ENCODE measurements around the gene ALAS2. TPM values are rescaled to one million over a fixed set of nuclear protein-coding genes. Genes with fewer than 3 reads are reported as not detected.
"Not testable (repeated sequence)": the region's sequence is repeated elsewhere in the genome, so short reads cannot be mapped to it uniquely, and the experiment has no call there.

The ALAS2 gene
- total RNA-seq, 1 experiment from 2014 or later, result not detected

DNA sequence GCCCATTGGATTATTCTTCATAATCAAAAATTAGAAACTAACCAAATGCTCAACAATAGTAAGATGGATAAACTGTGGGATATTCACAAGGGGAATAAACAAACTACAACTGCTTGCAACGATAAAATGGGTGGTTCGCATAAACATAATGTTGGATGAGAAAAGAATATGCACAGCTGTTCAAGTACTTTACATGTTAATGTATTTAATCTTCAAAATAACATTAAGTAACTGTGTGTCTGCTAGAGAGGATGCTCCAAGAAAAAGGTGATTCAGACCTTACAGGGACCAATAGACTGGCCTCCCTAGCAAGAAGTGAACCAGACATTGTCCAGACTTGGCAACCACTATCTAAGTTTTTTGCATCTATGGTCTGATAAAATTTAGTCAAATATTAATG lies 39.1 kb downstream of the ALAS2 start:
- Histone ChIP-seq H3K9me3 (ENCODE audit: control insufficient read depth, low read depth, low read length) (peaks cover 32% of the 10 kb centered on the region), H3K18ac (ENCODE audit: insufficient read length, low read depth, low read length) (no peak overlapping the region), H3K23ac (ENCODE audit: insufficient read length, low read depth, low read length) (no peak overlapping the region), H3K4me1 (ENCODE audit: insufficient read depth, low read length) (no peaks in the 10 kb centered on the region), H3T11ph (ENCODE audit: low read length) (no peak overlapping the region), H4K8ac (replicated peaks; ENCODE audit: insufficient read length, low read depth, low read length) (no peak overlapping the region), H3K27me3 (ENCODE audit: insufficient read depth, low read length) (no peaks in the 10 kb centered on the region), H4K91ac (ENCODE audit: insufficient read length, low read depth, low read length) (no peak overlapping the region), H3K79me2 (ENCODE audit: insufficient read depth, low read length) (no peaks in the 10 kb centered on the region), H3K79me1 (ENCODE audit: insufficient read depth, low read depth, low read length, poor library complexity, severe bottlenecking) (no peaks in the 10 kb centered on the region), H3K4ac (ENCODE audit: low read depth, low read length) (no peak overlapping the region), H2BK120ac (ENCODE audit: low read depth, low read length, poor library complexity, severe bottlenecking) (no peak overlapping the region), H3K14ac (ENCODE audit: insufficient read depth, low read length) (no peak overlapping the region), H2BK5ac (ENCODE audit: insufficient read length, low read length) (no peak overlapping the region), H4K20me1 (ENCODE audit: control insufficient read depth, insufficient read depth, insufficient read length) (no peaks in the 10 kb centered on the region), H3K27ac (ENCODE audit: insufficient read length, low read depth, low read length) (no peak overlapping the region), H3K9ac (ENCODE audit: extremely low read depth, insufficient read length, low read length) (no peak overlapping the region), H2BK12ac (ENCODE audit: insufficient read length, low read depth, low read length) (no peak overlapping the region), H3K4me2 (ENCODE audit: insufficient read depth, insufficient read length, low read length) (no peak overlapping the region), H2AK5ac (ENCODE audit: insufficient read length, low read length) (no peak overlapping the region), H2AFZ (ENCODE audit: low read length) (no peak overlapping the region), H3K23me2 (ENCODE audit: insufficient read length, low read depth, low read length, poor library complexity, severe bottlenecking) (no peaks in the 10 kb centered on the region), H3K56ac (ENCODE audit: insufficient read length, low read depth, low read length) (no peak overlapping the region), H4K5ac (ENCODE audit: insufficient read length, low read depth, low read length) (no peak overlapping the region), H2BK20ac (ENCODE audit: low read depth, low read length, poor library complexity, severe bottlenecking) (no peak overlapping the region), H2BK15ac (ENCODE audit: low read depth, low read length) (no peak overlapping the region)
- no peaks in the 10 kb centered on the region for H3K4me1 Mint-ChIP-seq
- H3K36me3 Mint-ChIP-seq (ENCODE audit: insufficient read depth in 1 of 3, low read depth in 3 of 3), result 0 out of 7 replicates have a peak, but pooled peaks cover 0 to 2% (median 0%) of the 10 kb centered on the region in 3 experiments
- TF ChIP-seq, protein P1, sequence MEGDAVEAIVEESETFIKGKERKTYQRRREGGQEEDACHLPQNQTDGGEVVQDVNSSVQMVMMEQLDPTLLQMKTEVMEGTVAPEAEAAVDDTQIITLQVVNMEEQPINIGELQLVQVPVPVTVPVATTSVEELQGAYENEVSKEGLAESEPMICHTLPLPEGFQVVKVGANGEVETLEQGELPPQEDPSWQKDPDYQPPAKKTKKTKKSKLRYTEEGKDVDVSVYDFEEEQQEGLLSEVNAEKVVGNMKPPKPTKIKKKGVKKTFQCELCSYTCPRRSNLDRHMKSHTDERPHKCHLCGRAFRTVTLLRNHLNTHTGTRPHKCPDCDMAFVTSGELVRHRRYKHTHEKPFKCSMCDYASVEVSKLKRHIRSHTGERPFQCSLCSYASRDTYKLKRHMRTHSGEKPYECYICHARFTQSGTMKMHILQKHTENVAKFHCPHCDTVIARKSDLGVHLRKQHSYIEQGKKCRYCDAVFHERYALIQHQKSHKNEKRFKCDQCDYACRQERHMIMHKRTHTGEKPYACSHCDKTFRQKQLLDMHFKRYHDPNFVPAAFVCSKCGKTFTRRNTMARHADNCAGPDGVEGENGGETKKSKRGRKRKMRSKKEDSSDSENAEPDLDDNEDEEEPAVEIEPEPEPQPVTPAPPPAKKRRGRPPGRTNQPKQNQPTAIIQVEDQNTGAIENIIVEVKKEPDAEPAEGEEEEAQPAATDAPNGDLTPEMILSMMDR (conservative IDR thresholded peaks at IDR 0.05), result no peak
- H3K9me3 Mint-ChIP-seq, result peaks cover 52 to 58% of the 10 kb centered on the region in 2 experiments
- DNase-seq, result no peak
- peaks cover 3% of the 10 kb centered on the region; the same call in 1 of the 2 replicates for H3K27me3 Mint-ChIP-seq (ENCODE audit: low read depth)
- no peak overlapping the region for H3K27ac Mint-ChIP-seq
- WGBS (ENCODE audit: extremely low coverage, insufficient read length, low lambda C conversion rate), result no CpG with 5 or more reads among the region's 2 CpGs
- H3K4me3 Mint-ChIP-seq, result no peak overlapping the region

GRCh38 chrX:54983306-54983705 lies 47.5 kb downstream of the ALAS2 start:
- H3K36me3 Mint-ChIP-seq (ENCODE audit: insufficient read depth in 1 of 3, low read depth in 3 of 3); H2BK20ac ChIP-seq (ENCODE audit: low read depth, low read length, poor library complexity, severe bottlenecking); H3K79me1 ChIP-seq (ENCODE audit: insufficient read depth, low read depth, low read length, poor library complexity, severe bottlenecking); H3K4me1 ChIP-seq (ENCODE audit: insufficient read depth, low read length); H3K4me1 Mint-ChIP-seq; H3K79me2 ChIP-seq (ENCODE audit: insufficient read depth, low read length); H3K18ac ChIP-seq (ENCODE audit: insufficient read length, low read depth, low read length); H2BK15ac ChIP-seq (ENCODE audit: low read depth, low read length); DNase-seq; H2BK12ac ChIP-seq (ENCODE audit: insufficient read length, low read depth, low read length); H3K23ac ChIP-seq (ENCODE audit: insufficient read length, low read depth, low read length); H2BK5ac ChIP-seq (ENCODE audit: insufficient read length, low read length); H4K91ac ChIP-seq (ENCODE audit: insufficient read length, low read depth, low read length); H2AFZ ChIP-seq (ENCODE audit: low read length); H3K14ac ChIP-seq (ENCODE audit: insufficient read depth, low read length); H4K5ac ChIP-seq (ENCODE audit: insufficient read length, low read depth, low read length); H3K27ac Mint-ChIP-seq; H2BK120ac ChIP-seq (ENCODE audit: low read depth, low read length, poor library complexity, severe bottlenecking); H4K8ac ChIP-seq (replicated peaks; ENCODE audit: insufficient read length, low read depth, low read length); H3K4me3 Mint-ChIP-seq; H3K27me3 ChIP-seq (ENCODE audit: insufficient read depth, low read length); H2AK5ac ChIP-seq (ENCODE audit: insufficient read length, low read length); H3K27me3 Mint-ChIP-seq (ENCODE audit: low read depth); H3K9ac ChIP-seq (ENCODE audit: extremely low read depth, insufficient read length, low read length); H3K23me2 ChIP-seq (ENCODE audit: insufficient read length, low read depth, low read length, poor library complexity, severe bottlenecking); H3K56ac ChIP-seq (ENCODE audit: insufficient read length, low read depth, low read length); H3T11ph ChIP-seq (ENCODE audit: low read length); H3K4ac ChIP-seq (ENCODE audit: low read depth, low read length); H3K4me2 ChIP-seq (ENCODE audit: insufficient read depth, insufficient read length, low read length); H3K27ac ChIP-seq (ENCODE audit: insufficient read length, low read depth, low read length); H4K20me1 ChIP-seq (ENCODE audit: control insufficient read depth, insufficient read depth, insufficient read length): not testable (repeated sequence)
- WGBS (ENCODE audit: extremely low coverage, insufficient read length, low lambda C conversion rate), result no CpG with 5 or more reads among the region's 2 CpGs
- peaks cover 26% of the 10 kb centered on the region for H3K9me3 ChIP-seq (ENCODE audit: control insufficient read depth, low read depth, low read length)
- H3K9me3 Mint-ChIP-seq, result peaks cover 75 to 78% of the 10 kb centered on the region in 2 experiments
